GM21367 (cell line): ENCODE data around the gene FDX2.
"Not testable (repeated sequence)": the region's sequence is repeated elsewhere in the genome, so short reads cannot be mapped to it uniquely, and the experiment has no call there.

ENCODE experiments used
- ATAC-seq: cut with Tn5 transposase; IDR thresholded peaks from one replicate; pipeline ENCODE4 v1.9.1; 2021; ENCODE audit not compliant: unreplicated experiment

Gene FDX2

GRCh38 chr19:10315335-10316214 lies at the start of gene FDX2:
Gene FDX2 (minus strand): TSS chr19:10316015. CDS start chr19:10315996, 19 bp downstream.
- ATAC-seq = no peak

GRCh38 chr19:10365518-10365917 lies 49.7 kb upstream of the FDX2 start:
- no peak for ATAC-seq

GRCh38 chr19:10364644-10365043 lies 48.8 kb upstream of the FDX2 start:
- no peak for ATAC-seq

GRCh38 chr19:10363789-10364281 lies 48.0 kb upstream of the FDX2 start:
- ATAC-seq = no peak

GRCh38 chr19:10362259-10362658 lies 46.4 kb upstream of the FDX2 start:
- ATAC-seq = no peak

GRCh38 chr19:10361569-10362011 lies 45.8 kb upstream of the FDX2 start:
- no peak for ATAC-seq

- no peak for ATAC-seq
Observed at GRCh38 chr19:10356431-10356830, 40.6 kb upstream of the FDX2 start.

GRCh38 chr19:10353793-10354391 lies 38.1 kb upstream of the FDX2 start:
- no peak for ATAC-seq

GRCh38 chr19:10352764-10353671 lies 37.2 kb upstream of the FDX2 start:
- no peak for ATAC-seq

GRCh38 chr19:10346509-10346908 lies 30.7 kb upstream of the FDX2 start:
- ATAC-seq = no peak

GRCh38 chr19:10344780-10345179 lies 29.0 kb upstream of the FDX2 start:
- no peak for ATAC-seq

GRCh38 chr19:10343495-10343894 lies 27.7 kb upstream of the FDX2 start:
- no peak for ATAC-seq

- ATAC-seq = no peak
Observed at GRCh38 chr19:10339977-10340376, 24.2 kb upstream of the FDX2 start.

- peak; percentile 53 for ATAC-seq
Observed at GRCh38 chr19:10339380-10339960, 23.7 kb upstream of the FDX2 start, which contains the start of gene ICAM3. Gene ICAM3 (minus strand): TSS chr19:10339624. CDS start chr19:10339614, 10 bp downstream.

GRCh38 chr19:10338940-10339339 lies 23.1 kb upstream of the FDX2 start:
- no peak for ATAC-seq

GRCh38 chr19:10336725-10337124 lies 20.9 kb upstream of the FDX2 start:
- ATAC-seq = not testable (repeated sequence)

- ATAC-seq = no peak
Observed at GRCh38 chr19:10335352-10335985, 19.7 kb upstream of the FDX2 start.

GRCh38 chr19:10334588-10335351 lies 19.0 kb upstream of the FDX2 start:
- ATAC-seq = no peak
